Adipose tissue (tissue), 3 donors: Measurements from ENCODE around the gene ZNF286A. TPM values are rescaled to one million over a fixed set of nuclear protein-coding genes. Genes with fewer than 3 reads are reported as not detected.
"Not testable (repeated sequence)": the region's sequence is repeated elsewhere in the genome, so short reads cannot be mapped to it uniquely, and the experiment has no call there.

Source experiments
- H3K27ac ChIP-seq: one replicate; pipeline ENCODE4 v1.5.1; 2013; ENCODE audit warnings: low read depth, low read length
- WGBS, 3 donors: extraction: QIAGEN DNeasy Blood & Tissue Kit; methylation state at CpG; one replicate each; pipeline ENCODE4 v1.1.7; 2013; 5-methylcytosine and 5-hydroxymethylcytosine counted together
- polyA plus RNA-seq, 3 donors: library from polyadenylated mRNA; stranded (reverse); fragments of 200-250 nt; gene quantifications; one replicate each; pipeline ENCODE4 v1.2.3, GENCODE V29; 2013
- donor health status: healthy with polysubstance abuse.
- donor health status: Bipolar disorder and iron deficiency.
- donor health status: healthy.

Gene ZNF286A
- polyA plus RNA-seq, 3 donors = 2.5 to 7.3 (median 3.1) TPM

DNA sequence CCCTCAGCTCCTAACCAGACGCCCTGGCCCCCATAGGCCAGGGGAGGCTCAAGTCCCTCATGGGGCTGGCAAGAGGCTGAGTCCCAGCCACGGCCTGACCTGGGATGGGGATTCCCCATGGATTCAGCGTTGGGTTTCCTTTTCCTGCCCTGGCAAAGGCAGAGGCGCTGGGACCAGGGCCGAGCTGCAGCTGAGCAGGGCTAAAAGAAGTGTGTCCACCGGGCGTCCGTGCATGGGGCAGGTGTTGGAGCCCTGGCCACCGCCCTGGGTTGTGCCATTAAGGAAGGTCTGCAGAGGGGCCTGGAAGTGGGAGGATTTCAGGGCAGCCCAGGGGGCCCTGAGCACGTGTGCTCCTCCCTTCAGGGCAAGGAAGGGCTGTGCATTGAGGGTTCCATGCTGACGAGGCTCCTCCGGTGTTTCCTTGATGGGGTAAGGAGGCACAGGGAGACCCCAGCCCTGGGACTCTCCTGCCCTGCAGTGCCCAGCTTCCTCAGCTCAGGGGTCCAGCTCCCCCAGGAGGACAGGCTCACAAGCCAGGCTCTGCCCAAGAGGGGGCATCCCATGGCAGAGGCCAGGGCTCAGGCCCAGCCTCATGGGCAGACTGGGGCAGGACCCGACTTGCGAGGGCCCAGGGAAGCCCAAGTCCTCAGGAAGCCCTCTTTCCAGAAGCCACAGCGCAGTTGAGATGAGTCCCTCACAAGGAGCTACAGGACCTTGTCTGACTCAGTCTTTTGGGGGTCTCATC lies 42.7 kb downstream of the ZNF286A start:
- H3K27ac ChIP-seq = no peak overlapping the region
- 72 to 84% (median 80%) methylated on average over 15 of the region's 15 CpGs for WGBS, 3 donors

GRCh38 chr17:15742921-15743320 lies 43.4 kb downstream of the ZNF286A start:
- WGBS, 3 donors = 91 to 97% (median 95%) methylated on average over 7 of the region's 7 CpGs
- no peak overlapping the region for H3K27ac ChIP-seq

GRCh38 chr17:15744074-15744676 lies 44.6 kb downstream of the ZNF286A start:
- 67 to 77% (median 74%) methylated on average over 7 of the region's 7 CpGs for WGBS, 3 donors
- no peak overlapping the region for H3K27ac ChIP-seq

- 52 to 60% (median 58%) methylated on average over 2 of the region's 2 CpGs for WGBS, 3 donors
- no peak overlapping the region for H3K27ac ChIP-seq
These were observed 45.3 kb downstream of the ZNF286A start for GRCh38 chr17:15744885-15745284.

DNA sequence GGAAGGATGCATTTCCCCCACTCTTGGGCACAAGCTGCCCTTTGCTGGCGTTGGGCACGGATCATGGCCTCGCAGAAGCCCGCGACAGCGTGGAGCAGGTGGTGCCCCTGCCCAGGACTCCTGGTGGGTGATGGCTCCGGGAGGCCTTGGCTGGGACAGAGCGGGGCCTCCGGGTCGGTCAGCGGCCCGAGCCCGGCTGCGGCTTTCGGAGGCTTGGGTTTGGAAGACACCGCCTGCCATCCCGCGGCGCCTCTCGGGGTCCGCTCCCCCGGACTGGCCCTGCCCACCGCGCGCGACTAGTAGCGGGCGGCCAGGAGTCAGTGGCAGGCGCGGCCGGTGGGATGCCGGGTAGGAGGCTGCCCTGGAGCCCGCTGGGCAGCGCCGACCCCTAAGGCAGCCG lies 49.9 kb downstream of the ZNF286A start:
- 16 to 41% (median 20%) methylated on average over 18 to 29 of the region's 36 CpGs for WGBS, 3 donors

DNA sequence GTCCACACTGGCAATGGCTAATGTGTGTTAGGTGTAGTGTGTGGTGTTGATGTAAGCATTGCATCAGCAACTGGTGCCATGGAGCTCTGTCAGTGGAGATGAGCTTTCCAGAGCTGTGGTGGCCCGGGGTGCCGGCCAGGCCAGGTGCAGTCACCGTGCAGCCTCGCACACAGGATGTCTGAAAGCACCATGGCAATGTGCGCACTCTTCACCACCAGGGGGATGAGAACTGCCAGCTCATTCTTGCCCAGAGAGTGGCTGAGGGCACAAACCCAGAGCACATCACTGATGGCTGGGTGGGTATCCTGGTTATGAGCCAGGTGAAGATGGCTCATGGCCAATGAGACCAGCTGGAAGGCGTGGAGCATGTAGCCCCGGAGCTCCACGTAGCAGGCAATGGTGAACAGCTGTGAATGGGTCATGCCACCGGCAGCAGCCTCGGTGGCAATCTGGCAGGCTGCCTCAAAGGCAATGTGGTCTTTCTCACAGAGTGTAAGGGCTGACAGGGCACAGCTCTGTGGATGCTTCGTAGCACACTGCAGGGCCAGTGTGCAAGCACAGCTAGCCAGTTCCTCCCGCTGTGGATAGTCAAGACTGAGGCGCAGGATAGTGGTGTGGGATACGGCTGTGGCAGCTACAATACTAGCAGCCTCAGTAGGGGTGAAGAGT lies 69.4 kb downstream of the ZNF286A start:
- WGBS, 3 donors = 68 to 87% (median 85%) methylated on average over 7 to 8 of the region's 14 CpGs
- not testable (repeated sequence) for H3K27ac ChIP-seq

More for the DNA sequence above, 49.9 kb downstream of the ZNF286A start:
- H3K27ac ChIP-seq = not testable (repeated sequence)

Other genes starting within 250 kb of the ZNF286A start
- gene CDRT4, start 232.1 kb upstream of the ZNF286A start, polyA plus RNA-seq = 1 to 10 TPM in 2 of 3 donors, not detected in 1; 1.3 to 3.8 TPM
- gene TVP23C, start 136.3 kb upstream of the ZNF286A start, polyA plus RNA-seq = 1 to 10 TPM; 2.2 to 5.5 (median 2.4) TPM
- 1 to 10 TPM in 1 of 3 donors, under 1 TPM in 2; 0.49 to 2.2 (median 0.88) TPM for gene FBXW10B, start 80.0 kb upstream of the ZNF286A start, polyA plus RNA-seq
- gene TRIM16, start 15.4 kb upstream of the ZNF286A start, polyA plus RNA-seq = 10 to 100 TPM in 2 of 3 donors, 1 to 10 TPM in 1; 7.8 to 15.5 (median 15.3) TPM
- under 1 TPM in 1 of 3 donors, not detected in 2; 0.05 TPM for gene TBC1D26, start 32.5 kb downstream of the ZNF286A start, polyA plus RNA-seq
- under 1 TPM; 0.22 to 0.92 (median 0.85) TPM for gene ADORA2B, start 245.4 kb downstream of the ZNF286A start, polyA plus RNA-seq